Cardiac muscle cell (in vitro differentiated cells and primary cell): ENCODE measurements around the gene TTC28. TPM values are rescaled to one million over a fixed set of nuclear protein-coding genes. Genes with fewer than 3 reads are reported as not detected.

Experiments
- DNase-seq, 2 donors: peaks; one replicate each; pipeline versions ENCODE4 v3.0.0 to v3.0.0-alpha.2; 2010 to 2017; ENCODE audit warnings: low read depth in 1 of 2, low spot score in 1 of 2
- H3K27ac ChIP-seq: fragments of 200-600 bp; sonication (generic); 2 replicates; pipeline ENCODE4 v1.5.1; 2016
- H3K27me3 ChIP-seq: fragments of 200-600 bp; sonication (generic); 2 replicates; pipeline ENCODE4 v1.6.0; 2016; ENCODE audit warnings: control low read depth
- H3K36me3 ChIP-seq: fragments of 200-600 bp; sonication (generic); 2 replicates; pipeline ENCODE4 v1.5.1; 2016; ENCODE audit warnings: control low read depth
- H3K4me1 ChIP-seq: fragments of 200-600 bp; sonication (generic); 2 replicates; pipeline ENCODE4 v1.8.1; 2017; ENCODE audit warnings: low read depth, mild to moderate bottlenecking, mixed run types
- H3K4me3 ChIP-seq: fragments of 200-600 bp; sonication (generic); 2 replicates; pipeline ENCODE4 v1.5.1; 2016; ENCODE audit warnings: mild to moderate bottlenecking
- H3K9me3 ChIP-seq: fragments of 200-600 bp; sonication (generic); 2 replicates; pipeline ENCODE4 v1.5.1; 2017; ENCODE audit warnings: low read depth, mild to moderate bottlenecking, control low read depth
- polyA plus RNA-seq: library from polyadenylated mRNA; unstranded; fragments of >200 nt; fragmentation: Nextera tagmentation; extraction: Ambion mirVana; gene quantifications from 2 replicates; pipeline ENCODE4 v1.2.1, GENCODE V29; 2016
- total RNA-seq: library from RNA; depleted of rRNA; stranded (reverse); fragments of >200 nt; gene quantifications from 2 replicates; pipeline ENCODE4 v1.2.3, GENCODE V29; 2016
- TF ChIP-seq, protein P1 (sequence below): IDR thresholded peaks from 2 replicates; pipeline ENCODE4 v1.5.1; 2012; ENCODE audit warnings: low read depth, mild to moderate bottlenecking, low read length

TTC28 gene
- total and polyA plus RNA-seq, 2 experiments from 2014 or later, result 27.3 to 109 TPM

- TF ChIP-seq, protein P1, sequence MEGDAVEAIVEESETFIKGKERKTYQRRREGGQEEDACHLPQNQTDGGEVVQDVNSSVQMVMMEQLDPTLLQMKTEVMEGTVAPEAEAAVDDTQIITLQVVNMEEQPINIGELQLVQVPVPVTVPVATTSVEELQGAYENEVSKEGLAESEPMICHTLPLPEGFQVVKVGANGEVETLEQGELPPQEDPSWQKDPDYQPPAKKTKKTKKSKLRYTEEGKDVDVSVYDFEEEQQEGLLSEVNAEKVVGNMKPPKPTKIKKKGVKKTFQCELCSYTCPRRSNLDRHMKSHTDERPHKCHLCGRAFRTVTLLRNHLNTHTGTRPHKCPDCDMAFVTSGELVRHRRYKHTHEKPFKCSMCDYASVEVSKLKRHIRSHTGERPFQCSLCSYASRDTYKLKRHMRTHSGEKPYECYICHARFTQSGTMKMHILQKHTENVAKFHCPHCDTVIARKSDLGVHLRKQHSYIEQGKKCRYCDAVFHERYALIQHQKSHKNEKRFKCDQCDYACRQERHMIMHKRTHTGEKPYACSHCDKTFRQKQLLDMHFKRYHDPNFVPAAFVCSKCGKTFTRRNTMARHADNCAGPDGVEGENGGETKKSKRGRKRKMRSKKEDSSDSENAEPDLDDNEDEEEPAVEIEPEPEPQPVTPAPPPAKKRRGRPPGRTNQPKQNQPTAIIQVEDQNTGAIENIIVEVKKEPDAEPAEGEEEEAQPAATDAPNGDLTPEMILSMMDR, result no peak
- Histone ChIP-seq H3K27ac (no peak overlapping the region), H3K4me1 (no peaks in the 10 kb centered on the region), H3K4me3 (no peak overlapping the region), H3K27me3 (no peaks in the 10 kb centered on the region), H3K9me3 (no peaks in the 10 kb centered on the region), H3K36me3 (no peaks in the 10 kb centered on the region)
- no peak for DNase-seq
Measured at GRCh38 chr22:28223826-28224225, 455.8 kb downstream of the TTC28 start.

DNA sequence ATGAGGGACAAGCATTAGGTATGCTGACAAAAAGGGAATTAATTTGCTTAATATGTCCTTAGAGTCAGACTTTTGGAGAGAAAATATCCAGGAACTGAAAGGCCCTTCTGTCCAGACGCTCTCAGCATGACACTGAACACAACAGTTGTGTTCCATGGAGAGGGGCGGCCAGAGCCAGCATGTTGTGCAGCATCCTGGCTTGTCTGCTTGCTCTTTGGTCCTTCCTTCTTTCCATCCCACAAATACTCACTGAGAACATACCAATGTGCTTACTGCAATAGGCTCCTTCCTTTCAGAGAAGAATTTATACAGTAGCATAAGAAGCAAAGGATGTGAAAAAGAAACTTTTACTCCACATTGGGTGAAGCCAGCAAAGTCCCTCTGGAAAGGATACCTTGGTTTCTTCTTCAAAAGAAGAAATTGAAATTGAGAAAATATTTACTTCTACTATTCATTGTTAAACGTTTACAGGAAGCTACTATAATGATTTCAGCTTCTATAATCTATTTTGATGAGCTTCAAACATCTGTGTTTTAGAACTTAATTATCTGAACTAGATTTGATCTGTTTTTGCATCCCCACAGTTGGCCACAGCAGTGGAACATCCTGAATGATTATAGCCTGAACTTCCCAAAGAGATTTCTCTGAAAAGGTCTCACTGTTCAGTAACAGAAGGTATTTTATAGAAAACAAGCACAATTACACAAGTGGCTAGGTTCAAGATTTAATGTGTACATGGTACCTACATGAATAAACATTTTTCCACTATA lies 456.5 kb downstream of the TTC28 start:
- peak in 1 of 2 donors; percentile 44 for DNase-seq

GRCh38 chr22:28222571-28222970 lies 457.1 kb downstream of the TTC28 start:
- no peak overlapping the region for H3K27ac ChIP-seq
- no peak for DNase-seq
- H3K36me3 ChIP-seq, result no peaks in the 10 kb centered on the region

More for the DNA sequence above, 456.5 kb downstream of the TTC28 start:
- H3K4me1 ChIP-seq, result no peaks in the 10 kb centered on the region
- TF ChIP-seq, protein P1, result no peak
- H3K9me3 ChIP-seq, result no peaks in the 10 kb centered on the region
- H3K27ac ChIP-seq, result no peak overlapping the region
- H3K27me3 ChIP-seq, result no peaks in the 10 kb centered on the region
- H3K36me3 ChIP-seq, result no peaks in the 10 kb centered on the region
- no peak overlapping the region for H3K4me3 ChIP-seq

GRCh38 chr22:28222052-28222451 lies 457.6 kb downstream of the TTC28 start:
- Histone ChIP-seq H3K36me3 (no peaks in the 10 kb centered on the region), H3K27ac (no peak overlapping the region), H3K9me3 (no peaks in the 10 kb centered on the region), H3K4me1 (no peaks in the 10 kb centered on the region), H3K4me3 (no peak overlapping the region), H3K27me3 (no peaks in the 10 kb centered on the region)
- DNase-seq, result no peak
- TF ChIP-seq, protein P1, result no peak

More at GRCh38 chr22:28222571-28222970, 457.1 kb downstream of the TTC28 start:
- TF ChIP-seq, protein P1, result no peak
- Histone ChIP-seq H3K9me3 (no peaks in the 10 kb centered on the region), H3K27me3 (no peaks in the 10 kb centered on the region), H3K4me3 (no peak overlapping the region), H3K4me1 (no peaks in the 10 kb centered on the region)

GRCh38 chr22:28220626-28221363 lies 458.8 kb downstream of the TTC28 start:
- H3K9me3 ChIP-seq, result no peaks in the 10 kb centered on the region
- H3K4me3 ChIP-seq, result no peak overlapping the region
- H3K27me3 ChIP-seq, result no peaks in the 10 kb centered on the region
- H3K27ac ChIP-seq, result peak overlapping the region; percentile 54
- TF ChIP-seq, protein P1, result no peak
- peak in 1 of 2 donors; percentile 19 for DNase-seq
- no peaks in the 10 kb centered on the region for H3K4me1 ChIP-seq
- H3K36me3 ChIP-seq, result no peaks in the 10 kb centered on the region
